ENCODE results near the gene SPACA7.

- TF ChIP-seq EZH2 (IDR thresholded peaks at IDR 0.05; ENCODE audit: borderline replicate concordance, insufficient read depth, low read length, poor library complexity, severe bottlenecking) (no peak), EP300 (conservative IDR thresholded peaks at IDR 0.05; ENCODE audit: poor library complexity, severe bottlenecking) (no peak)
- TF ChIP-seq, protein P1, sequence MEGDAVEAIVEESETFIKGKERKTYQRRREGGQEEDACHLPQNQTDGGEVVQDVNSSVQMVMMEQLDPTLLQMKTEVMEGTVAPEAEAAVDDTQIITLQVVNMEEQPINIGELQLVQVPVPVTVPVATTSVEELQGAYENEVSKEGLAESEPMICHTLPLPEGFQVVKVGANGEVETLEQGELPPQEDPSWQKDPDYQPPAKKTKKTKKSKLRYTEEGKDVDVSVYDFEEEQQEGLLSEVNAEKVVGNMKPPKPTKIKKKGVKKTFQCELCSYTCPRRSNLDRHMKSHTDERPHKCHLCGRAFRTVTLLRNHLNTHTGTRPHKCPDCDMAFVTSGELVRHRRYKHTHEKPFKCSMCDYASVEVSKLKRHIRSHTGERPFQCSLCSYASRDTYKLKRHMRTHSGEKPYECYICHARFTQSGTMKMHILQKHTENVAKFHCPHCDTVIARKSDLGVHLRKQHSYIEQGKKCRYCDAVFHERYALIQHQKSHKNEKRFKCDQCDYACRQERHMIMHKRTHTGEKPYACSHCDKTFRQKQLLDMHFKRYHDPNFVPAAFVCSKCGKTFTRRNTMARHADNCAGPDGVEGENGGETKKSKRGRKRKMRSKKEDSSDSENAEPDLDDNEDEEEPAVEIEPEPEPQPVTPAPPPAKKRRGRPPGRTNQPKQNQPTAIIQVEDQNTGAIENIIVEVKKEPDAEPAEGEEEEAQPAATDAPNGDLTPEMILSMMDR (IDR thresholded peaks at IDR 0.05; ENCODE audit: poor library complexity, severe bottlenecking): no peak
Measured at GRCh38 chr13:112374271-112374670, 1.9 kb upstream of the SPACA7 start.
